Loucy (cell line): ENCODE data around the gene COL25A1.
"Not testable (repeated sequence)": the region's sequence is repeated elsewhere in the genome, so short reads cannot be mapped to it uniquely, and the experiment has no call there.

Experiments
- H2AFZ ChIP-seq: fragments of 200-600 bp; sonication (generic); 2 replicates; pipeline ENCODE4 v1.6.0; 2016; ENCODE audit warnings: antibody characterized with exemption, mild to moderate bottlenecking, low read length, moderate library complexity
- H3F3A ChIP-seq: fragments of 200-600 bp; 2 replicates; pipeline ENCODE4 v1.6.0; 2016; ENCODE audit warnings: antibody characterized with exemption, low read depth, mild to moderate bottlenecking
- H3K27me3 ChIP-seq: fragments of 200-600 bp; sonication (generic); 2 replicates; pipeline ENCODE4 v1.6.1; 2014; ENCODE audit warnings: low read length, mild to moderate bottlenecking; ENCODE audit not compliant: insufficient read depth, poor library complexity, severe bottlenecking
- H3K36me3 ChIP-seq: fragments of 200-600 bp; sonication (generic); 2 replicates; pipeline ENCODE4 v1.6.1; 2016; ENCODE audit warnings: low read length; ENCODE audit not compliant: insufficient read depth
- H3K4me1 ChIP-seq: fragments of 200-600 bp; sonication (generic); 2 replicates; pipeline ENCODE4 v1.5.1; 2014; ENCODE audit warnings: low read length, mild to moderate bottlenecking; ENCODE audit not compliant: insufficient read depth, poor library complexity, severe bottlenecking
- H3K4me2 ChIP-seq: fragments of 200-600 bp; sonication (generic); 2 replicates; pipeline ENCODE4 v1.6.0; 2014; ENCODE audit warnings: antibody characterized with exemption, low read length, low read depth, mild to moderate bottlenecking; ENCODE audit not compliant: poor library complexity, severe bottlenecking
- H3K4me3 ChIP-seq: fragments of 200-600 bp; sonication (generic); 2 replicates; pipeline ENCODE4 v1.5.1; 2014; ENCODE audit warnings: low read length, mild to moderate bottlenecking, mixed read lengths; ENCODE audit not compliant: poor library complexity, severe bottlenecking
- H3K79me2 ChIP-seq: fragments of 200-600 bp; sonication (generic); 2 replicates; pipeline ENCODE4 v1.6.1; 2014; ENCODE audit warnings: low read length; ENCODE audit not compliant: insufficient read depth
- H3K9ac ChIP-seq: fragments of 200-600 bp; sonication (generic); 2 replicates; pipeline ENCODE4 v1.6.0; 2014; ENCODE audit warnings: mild to moderate bottlenecking, low read depth, low read length, moderate library complexity; ENCODE audit not compliant: poor library complexity, severe bottlenecking
- H3K9me2 ChIP-seq: fragments of 200-600 bp; sonication (generic); replicated peaks from 2 replicates; pipeline ENCODE4 v1.6.1; 2016; ENCODE audit warnings: low read depth, low read length, mixed read lengths
- H3K9me3 ChIP-seq: fragments of 200-600 bp; sonication (generic); 2 replicates; pipeline ENCODE4 v1.6.1; 2014; ENCODE audit warnings: mild to moderate bottlenecking, antibody characterized with exemption, low read length, low read depth; ENCODE audit not compliant: insufficient read depth
- H4K20me1 ChIP-seq: fragments of 200-600 bp; sonication (generic); 2 replicates; pipeline ENCODE4 v1.6.0; 2014; ENCODE audit warnings: antibody characterized with exemption, low read length, mild to moderate bottlenecking; ENCODE audit not compliant: insufficient read depth, poor library complexity, severe bottlenecking
- EZH2phosphoT487 ChIP-seq: fragments of 200-600 bp; IDR thresholded peaks from 2 replicates; pipeline ENCODE4 v1.6.1; 2018; ENCODE audit warnings: antibody characterized with exemption, mild to moderate bottlenecking, moderate library complexity, borderline replicate concordance
- TF ChIP-seq, protein P1 (sequence below): fragments of 200-600 bp; sonication (generic); conservative IDR thresholded peaks from 2 replicates; pipeline ENCODE4 v1.5.1; 2014; ENCODE audit warnings: mild to moderate bottlenecking, antibody characterized with exemption, low read length

Gene COL25A1

DNA sequence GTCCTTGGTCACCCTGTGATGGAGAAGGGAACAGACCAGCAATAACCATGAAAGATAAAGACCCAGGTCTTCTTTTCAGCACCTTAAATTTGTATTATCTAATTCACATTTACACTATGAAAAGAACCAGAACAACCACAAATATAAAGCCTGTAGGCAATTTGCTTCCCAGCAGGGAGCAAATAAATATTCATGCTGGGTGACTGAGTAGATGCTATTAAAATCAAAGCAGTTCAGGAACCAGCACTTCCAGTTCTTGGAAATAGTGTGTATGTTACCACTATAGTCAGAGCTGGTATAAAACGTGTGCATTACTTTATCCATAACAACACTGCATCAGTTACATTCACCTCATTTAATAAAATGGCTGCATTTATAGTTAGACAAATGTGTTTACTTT is 361.8 kb downstream of the COL25A1 start:
- Histone ChIP-seq H3K79me2 (no peaks in the 10 kb centered on the region), H3F3A (no peaks in the 10 kb centered on the region), H3K27me3 (no peaks in the 10 kb centered on the region), H4K20me1 (no peaks in the 10 kb centered on the region), H3K4me3 (no peak overlapping the region), H3K4me2 (no peak overlapping the region), H3K4me1 (no peaks in the 10 kb centered on the region), H3K9ac (no peak overlapping the region), H3K36me3 (no peaks in the 10 kb centered on the region), H3K9me3 (no peaks in the 10 kb centered on the region), H2AFZ (no peak overlapping the region), H3K9me2 (no peaks in the 10 kb centered on the region)
- no peak for TF ChIP-seq EZH2phosphoT487
- TF ChIP-seq, protein P1, sequence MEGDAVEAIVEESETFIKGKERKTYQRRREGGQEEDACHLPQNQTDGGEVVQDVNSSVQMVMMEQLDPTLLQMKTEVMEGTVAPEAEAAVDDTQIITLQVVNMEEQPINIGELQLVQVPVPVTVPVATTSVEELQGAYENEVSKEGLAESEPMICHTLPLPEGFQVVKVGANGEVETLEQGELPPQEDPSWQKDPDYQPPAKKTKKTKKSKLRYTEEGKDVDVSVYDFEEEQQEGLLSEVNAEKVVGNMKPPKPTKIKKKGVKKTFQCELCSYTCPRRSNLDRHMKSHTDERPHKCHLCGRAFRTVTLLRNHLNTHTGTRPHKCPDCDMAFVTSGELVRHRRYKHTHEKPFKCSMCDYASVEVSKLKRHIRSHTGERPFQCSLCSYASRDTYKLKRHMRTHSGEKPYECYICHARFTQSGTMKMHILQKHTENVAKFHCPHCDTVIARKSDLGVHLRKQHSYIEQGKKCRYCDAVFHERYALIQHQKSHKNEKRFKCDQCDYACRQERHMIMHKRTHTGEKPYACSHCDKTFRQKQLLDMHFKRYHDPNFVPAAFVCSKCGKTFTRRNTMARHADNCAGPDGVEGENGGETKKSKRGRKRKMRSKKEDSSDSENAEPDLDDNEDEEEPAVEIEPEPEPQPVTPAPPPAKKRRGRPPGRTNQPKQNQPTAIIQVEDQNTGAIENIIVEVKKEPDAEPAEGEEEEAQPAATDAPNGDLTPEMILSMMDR: no peak

- no peaks in the 10 kb centered on the region for H3K4me1 ChIP-seq
- no peaks in the 10 kb centered on the region for H3K79me2 ChIP-seq
- TF ChIP-seq, protein P1: no peak
- no peak for TF ChIP-seq EZH2phosphoT487
- no peak overlapping the region for H3K4me2 ChIP-seq
- no peak overlapping the region for H3K4me3 ChIP-seq
- no peak overlapping the region for H2AFZ ChIP-seq
- no peak overlapping the region for H3K9ac ChIP-seq
- H3K27me3 ChIP-seq: no peaks in the 10 kb centered on the region
- H4K20me1 ChIP-seq: no peaks in the 10 kb centered on the region
- no peaks in the 10 kb centered on the region for H3K36me3 ChIP-seq
- H3K9me2 ChIP-seq: no peaks in the 10 kb centered on the region
- H3K9me3 ChIP-seq: no peaks in the 10 kb centered on the region
- no peaks in the 10 kb centered on the region for H3F3A ChIP-seq
These were observed 362.3 kb downstream of the COL25A1 start for GRCh38 chr4:108940149-108940548.

- TF ChIP-seq, protein P1: no peak
- no peak for TF ChIP-seq EZH2phosphoT487
- Histone ChIP-seq H3F3A (no peaks in the 10 kb centered on the region), H3K9me3 (no peaks in the 10 kb centered on the region), H3K4me1 (peaks cover 5% of the 10 kb centered on the region), H4K20me1 (no peaks in the 10 kb centered on the region), H3K27me3 (no peaks in the 10 kb centered on the region), H3K9ac (no peak overlapping the region), H3K4me2 (no peak overlapping the region), H3K9me2 (no peaks in the 10 kb centered on the region), H2AFZ (no peak overlapping the region), H3K79me2 (no peaks in the 10 kb centered on the region), H3K4me3 (no peak overlapping the region), H3K36me3 (no peaks in the 10 kb centered on the region)
These were observed 365.4 kb downstream of the COL25A1 start for GRCh38 chr4:108937066-108937465.

DNA sequence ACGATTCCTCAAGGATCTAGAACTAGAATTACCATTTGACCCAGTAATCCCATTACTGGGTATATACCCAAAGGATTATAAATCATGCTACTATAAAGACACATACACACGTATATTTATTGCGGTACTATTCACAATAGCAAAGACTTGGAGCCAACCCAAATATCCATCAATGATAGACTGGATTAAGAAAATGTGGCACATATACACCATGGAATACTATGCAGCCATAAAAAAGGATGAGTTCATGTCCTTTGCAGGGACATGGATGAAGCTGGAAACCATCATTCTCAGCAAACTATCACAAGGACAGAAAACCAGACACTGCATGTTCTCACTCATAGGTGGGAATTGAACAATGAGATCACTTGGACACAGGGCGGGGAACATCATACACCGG is 368.5 kb downstream of the COL25A1 start:
- not testable (repeated sequence) for H3K9ac ChIP-seq, H3K27me3 ChIP-seq, H3K4me2 ChIP-seq, H3F3A ChIP-seq, H2AFZ ChIP-seq, H4K20me1 ChIP-seq, H3K9me2 ChIP-seq, H3K36me3 ChIP-seq, H3K9me3 ChIP-seq, H3K4me3 ChIP-seq, H3K79me2 ChIP-seq
- H3K4me1 ChIP-seq: peaks cover 16% of the 10 kb centered on the region
